Natural killer cell (primary cell): ENCODE measurements around the gene FAM98C. TPM values are rescaled to one million over a fixed set of nuclear protein-coding genes. Genes with fewer than 3 reads are reported as not detected.

Experiments used
- ATAC-seq, 3 donors: fragments of 150-1000 bp in 2 of 3; fragments of 200-7000 bp in 1 of 3; cut with Tn5 transposase; 1 replicate in 1 of 3; 2 replicates in 2 of 3; pipeline ENCODE4 v1.10.0; 2021; ENCODE audit warnings: mild to moderate bottlenecking in 2 of 3, moderate library complexity in 2 of 3
- DNase-seq, 2 donors: peaks; one replicate each; pipeline versions ENCODE4 v3.0.0 to v3.0.0-alpha.2; 2013 to 2021; ENCODE audit warnings: mixed read lengths in 1 of 2
- H3K27ac ChIP-seq: one replicate; pipeline ENCODE4 v1.5.1; 2013; ENCODE audit warnings: mild to moderate bottlenecking, low read length
- H3K27me3 ChIP-seq: one replicate; pipeline ENCODE4 v1.6.1; 2013; ENCODE audit warnings: low read length; ENCODE audit not compliant: control insufficient read depth, insufficient read depth
- H3K36me3 ChIP-seq: one replicate; pipeline ENCODE4 v1.6.1; 2013; ENCODE audit warnings: low read length; ENCODE audit not compliant: control insufficient read depth, insufficient read depth
- H3K4me1 ChIP-seq: one replicate; pipeline ENCODE4 v1.6.1; 2013; ENCODE audit warnings: low read length; ENCODE audit not compliant: control insufficient read depth, insufficient read depth
- H3K4me3 ChIP-seq: one replicate; pipeline ENCODE4 v1.5.1; 2013; ENCODE audit warnings: low read length
- H3K9me3 ChIP-seq: one replicate; pipeline ENCODE4 v1.6.1; 2013; ENCODE audit warnings: low read length; ENCODE audit not compliant: control insufficient read depth, insufficient read depth
- H3K27ac Mint-ChIP-seq, 2 donors: one replicate each; pipeline ENCODE4 v1.8.0; 2022; ENCODE audit warnings: mild to moderate bottlenecking in 2 of 2, mixed read lengths in 2 of 2, moderate library complexity in 1 of 2
- H3K27me3 Mint-ChIP-seq, 2 donors: one replicate each; pipeline ENCODE4 v1.8.0; 2022; ENCODE audit warnings: low read depth in 2 of 2, mixed read lengths in 2 of 2
- H3K36me3 Mint-ChIP-seq: one replicate; pipeline ENCODE4 v1.8.0; 2022; ENCODE audit warnings: mixed read lengths
- H3K4me1 Mint-ChIP-seq, 2 donors: one replicate each; pipeline ENCODE4 v1.8.0; 2022; ENCODE audit warnings: mixed read lengths in 2 of 2
- H3K4me3 Mint-ChIP-seq: one replicate; pipeline ENCODE4 v1.8.0; 2022; ENCODE audit warnings: mild to moderate bottlenecking, moderate library complexity, mixed read lengths
- H3K9me3 Mint-ChIP-seq, 2 donors: one replicate each; pipeline ENCODE4 v1.8.0; 2022; ENCODE audit warnings: mixed read lengths in 2 of 2
- WGBS: methylation state at CpG from one replicate; pipeline ENCODE4 v1.1.7; 2013; ENCODE audit warnings: missing lambda C conversion rate; ENCODE audit not compliant: insufficient coverage; 5-methylcytosine and 5-hydroxymethylcytosine counted together
- intact Hi-C: fragments of 100-400 bp; cut with micrococcal nuclease; formaldehyde crosslinking; loops from one replicate; pipeline ENCODE4 v1.14.2; 2022
- total RNA-seq, 4 donors: library from RNA; stranded (reverse); fragments of 120-200 nt in 1 of 4; gene quantifications; one replicate each; pipeline versions ENCODE4 v1.2.3 to v1.2.4, GENCODE V29; 2013 to 2022
- TF ChIP-seq, protein P1 (sequence below): fragments of 200-600 bp; IDR thresholded peaks from one replicate; pipeline ENCODE4 v1.8.0; 2022; ENCODE audit warnings: antibody characterized with exemption

The FAM98C gene
- total RNA-seq, 3 donors from 2014 or later (not counting 1 experiment from before 2014, with no cell fraction given), result 36.9 to 42.1 (median 41.6) TPM

DNA sequence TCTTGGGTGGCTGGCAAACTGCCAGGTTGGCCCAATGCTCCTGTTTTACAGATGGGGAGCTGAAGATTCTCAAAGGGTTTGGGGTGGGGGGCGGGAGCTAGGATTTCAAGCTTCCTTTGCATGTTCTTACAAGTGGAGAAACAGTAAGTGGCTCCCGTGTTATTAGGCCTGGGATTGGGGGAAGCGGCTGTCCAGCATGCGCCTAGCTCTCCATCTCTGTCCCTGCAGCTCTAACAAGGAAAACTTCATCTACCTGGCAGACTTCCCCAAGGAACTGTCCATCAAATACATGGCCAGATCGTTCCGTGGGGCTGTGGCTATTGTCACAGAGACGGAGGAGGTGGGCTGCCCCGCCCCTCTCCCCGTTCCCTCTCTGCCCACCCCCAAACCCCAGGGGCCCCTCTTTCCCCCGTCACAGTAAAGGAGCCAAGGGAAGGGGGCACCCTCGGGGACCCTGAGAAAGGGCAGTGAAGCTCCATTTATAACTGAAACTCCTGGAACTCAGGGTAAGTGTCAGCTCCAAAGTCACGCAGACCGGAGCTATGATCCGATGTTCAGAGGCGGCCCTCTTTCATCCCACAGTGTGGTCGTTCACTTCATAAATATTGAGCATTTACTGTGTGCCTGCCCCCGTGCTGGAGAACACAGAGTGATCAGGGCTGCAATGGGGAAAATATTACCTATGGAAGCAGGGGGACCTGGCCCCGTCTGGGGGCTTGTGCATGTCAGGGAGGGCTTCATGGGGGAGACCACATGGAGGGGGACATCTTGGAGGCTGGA, 43.5 kb upstream of the FAM98C start:
- intact Hi-C loops, result no loop called here
- no peaks in the 10 kb centered on the region for H3K9me3 ChIP-seq
- 62% methylated on average over 18 of the region's 18 CpGs for WGBS
- DNase-seq (no peak), ATAC-seq (no peak)
- Mint-ChIP-seq H3K27ac (no peak overlapping the region), H3K9me3 (no peaks in the 10 kb centered on the region), H3K4me1 (peaks cover 0 to 19% of the 10 kb centered on the region in 2 donors), H3K4me3 (peak overlapping the region; percentile 54), H3K36me3 (no peaks in the 10 kb centered on the region), H3K27me3 (peaks cover 5 to 15% of the 10 kb centered on the region in 2 donors)
- TF ChIP-seq, protein P1, sequence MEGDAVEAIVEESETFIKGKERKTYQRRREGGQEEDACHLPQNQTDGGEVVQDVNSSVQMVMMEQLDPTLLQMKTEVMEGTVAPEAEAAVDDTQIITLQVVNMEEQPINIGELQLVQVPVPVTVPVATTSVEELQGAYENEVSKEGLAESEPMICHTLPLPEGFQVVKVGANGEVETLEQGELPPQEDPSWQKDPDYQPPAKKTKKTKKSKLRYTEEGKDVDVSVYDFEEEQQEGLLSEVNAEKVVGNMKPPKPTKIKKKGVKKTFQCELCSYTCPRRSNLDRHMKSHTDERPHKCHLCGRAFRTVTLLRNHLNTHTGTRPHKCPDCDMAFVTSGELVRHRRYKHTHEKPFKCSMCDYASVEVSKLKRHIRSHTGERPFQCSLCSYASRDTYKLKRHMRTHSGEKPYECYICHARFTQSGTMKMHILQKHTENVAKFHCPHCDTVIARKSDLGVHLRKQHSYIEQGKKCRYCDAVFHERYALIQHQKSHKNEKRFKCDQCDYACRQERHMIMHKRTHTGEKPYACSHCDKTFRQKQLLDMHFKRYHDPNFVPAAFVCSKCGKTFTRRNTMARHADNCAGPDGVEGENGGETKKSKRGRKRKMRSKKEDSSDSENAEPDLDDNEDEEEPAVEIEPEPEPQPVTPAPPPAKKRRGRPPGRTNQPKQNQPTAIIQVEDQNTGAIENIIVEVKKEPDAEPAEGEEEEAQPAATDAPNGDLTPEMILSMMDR, result no peak
- H3K27me3 ChIP-seq, result peaks cover 3% of the 10 kb centered on the region
- no peaks in the 10 kb centered on the region for H3K36me3 ChIP-seq
- H3K4me3 ChIP-seq, result no peak overlapping the region
- H3K4me1 ChIP-seq, result peaks cover 23% of the 10 kb centered on the region
- no peak overlapping the region for H3K27ac ChIP-seq

DNA sequence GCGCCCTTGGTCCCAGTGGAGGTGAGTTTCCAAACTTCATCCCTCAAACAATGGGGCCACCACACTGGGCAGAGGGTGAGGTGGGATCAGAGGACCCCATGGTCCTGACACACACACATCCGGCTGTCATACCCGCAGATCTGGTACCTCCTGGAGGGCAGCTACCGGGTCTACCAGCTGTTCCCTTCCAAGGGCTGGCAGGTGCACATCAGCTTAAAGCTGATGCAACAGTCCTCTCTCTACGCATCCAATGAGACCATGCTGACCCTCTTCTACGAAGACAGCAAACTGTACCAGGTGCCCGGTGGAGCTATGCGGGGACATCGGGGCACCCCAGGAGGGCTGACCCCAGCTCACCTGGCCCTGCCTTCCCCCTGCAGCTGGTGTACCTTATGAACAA, 42.5 kb upstream of the FAM98C start:
- Mint-ChIP-seq H3K9me3 (no peaks in the 10 kb centered on the region), H3K36me3 (no peaks in the 10 kb centered on the region), H3K27ac (no peak overlapping the region), H3K4me3 (peak overlapping the region; percentile 77), H3K27me3 (peaks cover 5 to 15% of the 10 kb centered on the region in 2 donors), H3K4me1 (peaks cover 0 to 19% of the 10 kb centered on the region in 2 donors)
- ATAC-seq (no peak), DNase-seq (no peak)
- Histone ChIP-seq H3K36me3 (no peaks in the 10 kb centered on the region), H3K9me3 (no peaks in the 10 kb centered on the region), H3K4me3 (no peak overlapping the region), H3K4me1 (peaks cover 23% of the 10 kb centered on the region), H3K27me3 (peaks cover 3% of the 10 kb centered on the region), H3K27ac (no peak overlapping the region)
- 87% methylated on average over 9 of the region's 9 CpGs for WGBS
- intact Hi-C loops, result no loop called here
- TF ChIP-seq, protein P1, result no peak

DNA sequence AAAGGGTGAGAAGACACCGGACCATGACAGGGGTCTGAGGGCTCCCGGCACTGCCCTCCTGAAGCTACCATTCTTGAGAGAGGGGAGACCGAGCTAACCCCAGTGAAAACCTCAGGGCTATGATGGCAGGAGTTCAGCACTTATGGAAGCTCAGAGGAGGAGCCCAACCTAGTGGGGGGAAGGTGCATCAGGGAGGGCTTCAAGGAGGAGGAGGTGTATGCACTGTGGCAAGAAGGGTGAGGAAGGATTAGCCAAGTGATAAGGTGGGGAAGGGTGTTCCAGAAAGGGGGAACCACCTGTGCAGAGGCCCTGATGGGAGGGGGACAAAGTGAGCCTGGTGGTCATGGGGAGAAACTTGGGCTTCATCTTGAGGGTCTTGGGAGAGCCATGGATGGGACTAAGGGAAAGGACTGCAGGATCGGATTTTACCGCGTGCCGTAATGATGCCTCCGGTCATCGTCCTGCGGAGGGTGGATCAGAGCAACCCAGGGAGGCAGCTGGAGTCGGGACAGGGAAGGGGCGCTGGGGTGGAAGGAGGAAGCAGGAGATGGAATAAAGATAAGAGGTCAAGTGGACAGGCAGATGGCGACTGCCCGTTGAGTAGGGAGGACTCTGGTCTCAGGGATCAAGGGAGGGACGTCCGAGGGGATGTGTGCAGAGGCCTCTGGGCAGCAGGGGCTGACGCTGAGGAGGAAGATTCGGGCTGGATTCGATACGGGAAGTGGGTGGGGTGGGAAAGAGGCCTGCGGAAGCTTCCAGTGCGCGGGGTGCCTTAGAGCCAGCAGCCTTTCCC, 41.9 kb upstream of the FAM98C start:
- no peaks in the 10 kb centered on the region for H3K9me3 ChIP-seq
- DNase-seq, result no peak
- H3K4me1 Mint-ChIP-seq, result peaks cover 0 to 19% of the 10 kb centered on the region in 2 donors

More for the DNA sequence above, 41.9 kb upstream of the FAM98C start:
- H3K27ac ChIP-seq, result no peak overlapping the region
- Mint-ChIP-seq H3K36me3 (no peaks in the 10 kb centered on the region), H3K27ac (peak overlapping the region in 1 of 2 donors; percentile 63), H3K27me3 (peaks cover 5 to 15% of the 10 kb centered on the region in 2 donors), H3K4me3 (peak overlapping the region; percentile 81), H3K9me3 (no peaks in the 10 kb centered on the region)
- peak in 1 of 3 donors; percentile 7 for ATAC-seq
- peak overlapping the region; percentile 43 for H3K4me3 ChIP-seq
- intact Hi-C loops, result no loop called here
- H3K36me3 ChIP-seq, result no peaks in the 10 kb centered on the region
- 20% methylated on average over 23 of the region's 23 CpGs for WGBS
- TF ChIP-seq, protein P1, result no peak
- peaks cover 3% of the 10 kb centered on the region for H3K27me3 ChIP-seq
- H3K4me1 ChIP-seq, result peaks cover 23% of the 10 kb centered on the region
